ENCODE results near the gene CLK3.

CLK3 gene

GRCh38 chr15:74642734-74643664 is 27.4 kb downstream of the CLK3 start:
- H3K27me3 ChIP-seq (ENCODE audit: insufficient read depth, poor library complexity, severe bottlenecking) = no peaks in the 10 kb centered on the region
- no peak for DNase-seq (ENCODE audit: low read depth in 1 of 2, low spot score in 1 of 2)
- H3K27ac ChIP-seq (replicated peaks) = no peak overlapping the region
- no peak for TF ChIP-seq GABPA (IDR thresholded peaks at IDR 0.05; ENCODE audit: low read depth)
- TF ChIP-seq CTCF (IDR thresholded peaks at IDR 0.05; ENCODE audit: insufficient read depth, low read length) = no peak
- TF ChIP-seq REST (IDR thresholded peaks at IDR 0.05; ENCODE audit: insufficient replicate concordance, low read depth) = no peak
- H3K4me3 ChIP-seq (replicated peaks; ENCODE audit: insufficient read depth, low read length) = no peak overlapping the region

GRCh38 chr15:74643665-74644204 is 28.1 kb downstream of the CLK3 start:
- no peak overlapping the region for H3K4me3 ChIP-seq (replicated peaks; ENCODE audit: insufficient read depth, low read length)
- no peaks in the 10 kb centered on the region for H3K27me3 ChIP-seq (ENCODE audit: insufficient read depth, poor library complexity, severe bottlenecking)
- H3K27ac ChIP-seq (replicated peaks) = no peak overlapping the region
- TF ChIP-seq POLR2AphosphoS5 (IDR thresholded peaks at IDR 0.05; ENCODE audit: low read depth) (no peak), CTCF (IDR thresholded peaks at IDR 0.05; ENCODE audit: insufficient read depth, low read length) (no peak), REST (IDR thresholded peaks at IDR 0.05; ENCODE audit: insufficient replicate concordance, low read depth) (no peak), SPI1 (IDR thresholded peaks at IDR 0.05; ENCODE audit: borderline replicate concordance, low read depth) (no peak), GABPA (IDR thresholded peaks at IDR 0.05; ENCODE audit: low read depth) (no peak)
- DNase-seq (ENCODE audit: low read depth in 1 of 2, low spot score in 1 of 2) = no peak

GRCh38 chr15:74646480-74646879 is 30.8 kb downstream of the CLK3 start:
- no peaks in the 10 kb centered on the region for H3K27me3 ChIP-seq (ENCODE audit: insufficient read depth, poor library complexity, severe bottlenecking)
- H3K27ac ChIP-seq (replicated peaks) = no peak overlapping the region
- no peak overlapping the region for H3K4me3 ChIP-seq (replicated peaks; ENCODE audit: insufficient read depth, low read length)
- DNase-seq (ENCODE audit: low read depth in 1 of 2, low spot score in 1 of 2) = no peak
- TF ChIP-seq CTCF (IDR thresholded peaks at IDR 0.05; ENCODE audit: insufficient read depth, low read length) (no peak), GABPA (IDR thresholded peaks at IDR 0.05; ENCODE audit: low read depth) (no peak), REST (IDR thresholded peaks at IDR 0.05; ENCODE audit: insufficient replicate concordance, low read depth) (no peak), POLR2AphosphoS5 (IDR thresholded peaks at IDR 0.05; ENCODE audit: low read depth) (no peak), SPI1 (IDR thresholded peaks at IDR 0.05; ENCODE audit: borderline replicate concordance, low read depth) (no peak)

Data from HL-60 (cell line).